Prostate gland (tissue), 2 donors: ENCODE results near the gene MRC1. TPM values are rescaled to one million over a fixed set of nuclear protein-coding genes. Genes with fewer than 3 reads are reported as not detected.

Source experiments
- DNase-seq: peaks from one replicate; pipeline ENCODE4 v3.0.0-alpha.2; 2019; ENCODE audit warnings: low spot score
- H3K27ac ChIP-seq, 2 donors: fragments of 200-600 bp; sonication (generic); 2 replicates each; pipeline ENCODE4 v1.5.1; 2017 to 2019
- H3K27me3 ChIP-seq: fragments of 200-600 bp; sonication (generic); replicated peaks from 2 replicates; pipeline ENCODE4 v1.5.1; 2019; ENCODE audit not compliant: insufficient read depth
- H3K36me3 ChIP-seq, 2 donors: fragments of 200-600 bp; sonication (generic); 1 replicate in 1 of 2; 2 replicates in 1 of 2; pipeline versions ENCODE4 v1.5.1 to v1.8.1; 2017 to 2019
- H3K4me1 ChIP-seq: fragments of 200-600 bp; sonication (generic); replicated peaks from 2 replicates; pipeline ENCODE4 v1.5.1; 2019
- H3K4me3 ChIP-seq, 2 donors: fragments of 200-600 bp; sonication (generic); 2 replicates each; pipeline ENCODE4 v1.5.1; 2017 to 2019
- H3K9me3 ChIP-seq: fragments of 200-600 bp; sonication (generic); 2 replicates; pipeline ENCODE4 v1.5.1; 2017
- CTCF ChIP-seq, 4 experiments: fragments of 200-600 bp in 2 of 4; fragments of 450-650 bp in 2 of 4; sonication (generic) in 2 of 4; IDR thresholded peaks; 1 replicate in 3 of 4; 2 replicates in 1 of 4; pipeline ENCODE4 v1.5.1; 2016 to 2019; ENCODE audit warnings: antibody characterized with exemption in 4 of 4, mild to moderate bottlenecking in 2 of 4, moderate library complexity in 2 of 4
- POLR2A ChIP-seq: fragments of 450-650 bp; IDR thresholded peaks from one replicate; pipeline ENCODE4 v1.6.1; 2016; ENCODE audit warnings: antibody characterized with exemption, mild to moderate bottlenecking
- POLR2AphosphoS5 ChIP-seq: sonication (generic); formaldehyde crosslinking; IDR thresholded peaks from one replicate; pipeline ENCODE4 v1.6.1; 2017; ENCODE audit warnings: antibody characterized with exemption
- WGBS: methylation state at CpG from one replicate; pipeline ENCODE4 v1.1.5; 2018; 5-methylcytosine and 5-hydroxymethylcytosine counted together
- intact Hi-C: fragments of 100-400 bp; cut with DNase I; formaldehyde crosslinking; loops from one replicate; pipeline ENCODE4 v1.14.2; 2022
- total RNA-seq, 2 donors: library from RNA; depleted of rRNA; stranded (reverse); fragments of >200 nt; gene quantifications; one replicate each; pipeline ENCODE4 v1.1.0, GENCODE V29; 2016

Gene MRC1
- total RNA-seq, 2 donors from 2014 or later, result 3.1 to 27.4 TPM

GRCh38 chr10:17793823-17794644 is 15.1 kb upstream of the MRC1 start:
- Histone ChIP-seq H3K27me3 (no peaks in the 10 kb centered on the region), H3K4me1 (no peaks in the 10 kb centered on the region), H3K36me3 (no peaks in the 10 kb centered on the region), H3K27ac (no peak overlapping the region), H3K9me3 (no peaks in the 10 kb centered on the region), H3K4me3 (no peak overlapping the region)
- intact Hi-C loops, result no loop called here
- no peak for TF ChIP-seq CTCF (IDR thresholded peaks at IDR 0.05)
- DNase-seq, result no peak
- 35% methylated on average over 6 of the region's 6 CpGs for WGBS

- Histone ChIP-seq H3K4me3 (no peak overlapping the region), H3K4me1 (no peaks in the 10 kb centered on the region), H3K9me3 (no peaks in the 10 kb centered on the region), H3K27ac (no peak overlapping the region), H3K27me3 (no peaks in the 10 kb centered on the region), H3K36me3 (no peaks in the 10 kb centered on the region)
- no peak for DNase-seq
- intact Hi-C loops, result no loop called here
- no peak for TF ChIP-seq POLR2AphosphoS5
- WGBS, result 72% methylated on average over 4 of the region's 4 CpGs
Observed at GRCh38 chr10:17795083-17795482, 14.1 kb upstream of the MRC1 start.

- H3K9me3 ChIP-seq, result no peaks in the 10 kb centered on the region
- H3K36me3 ChIP-seq, result no peaks in the 10 kb centered on the region
- H3K4me3 ChIP-seq, result no peak overlapping the region
- no peaks in the 10 kb centered on the region for H3K4me1 ChIP-seq
- 88% methylated on average over 17 of the region's 17 CpGs for WGBS
- TF ChIP-seq POLR2AphosphoS5 (no peak), CTCF (IDR thresholded peaks at IDR 0.05) (no peak), POLR2A (no peak)
- H3K27ac ChIP-seq, result no peak overlapping the region
- intact Hi-C loops, result no loop called here
- no peaks in the 10 kb centered on the region for H3K27me3 ChIP-seq
- DNase-seq, result no peak
Observed at GRCh38 chr10:17795813-17796594, 13.1 kb upstream of the MRC1 start.

GRCh38 chr10:17801507-17801906 is 7.6 kb upstream of the MRC1 start:
- intact Hi-C loops, result no loop called here
- WGBS, result 89% methylated on average over 3 of the region's 3 CpGs
- DNase-seq, result no peak

More at GRCh38 chr10:17801507-17801906, 7.6 kb upstream of the MRC1 start:
- H3K36me3 ChIP-seq, result no peaks in the 10 kb centered on the region
- TF ChIP-seq POLR2A (no peak), CTCF (IDR thresholded peaks at IDR 0.05) (no peak), POLR2AphosphoS5 (no peak)
- H3K27me3 ChIP-seq, result no peaks in the 10 kb centered on the region
- no peaks in the 10 kb centered on the region for H3K4me1 ChIP-seq
- H3K27ac ChIP-seq, result no peak overlapping the region
- no peak overlapping the region for H3K4me3 ChIP-seq
- no peaks in the 10 kb centered on the region for H3K9me3 ChIP-seq
